Activated T-helper 1 cell treated with Interleukin-2 at 50 U/mL for 16 hours (primary cell): Measurements from ENCODE around the gene ACTL8.

ENCODE experiments used
- DNase-seq: peaks from one replicate; pipeline ENCODE4 v3.0.0-alpha.2; 2020; ENCODE audit warnings: low read depth

Gene ACTL8

DNA sequence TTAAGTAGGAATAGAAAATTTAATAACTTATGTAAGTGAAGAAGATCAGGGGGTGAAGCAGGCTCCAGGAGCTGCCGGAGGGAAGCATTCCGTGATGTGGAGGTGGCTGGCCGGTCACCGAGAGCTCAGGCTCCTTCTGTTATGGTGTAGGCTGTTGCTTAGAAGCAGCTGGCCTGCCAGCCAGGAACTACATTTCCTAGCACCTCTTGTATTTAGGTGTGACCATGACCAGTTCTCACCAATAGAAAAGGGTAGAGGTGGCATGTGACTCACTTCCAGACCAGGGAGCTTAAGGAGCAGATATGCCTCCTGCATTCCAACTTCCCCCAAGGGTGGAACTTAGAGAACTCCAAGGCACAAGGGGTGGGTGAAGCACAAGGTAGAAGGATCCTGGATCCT lies 120.7 kb downstream of the ACTL8 start:
- DNase-seq: no peak
